Subcutaneous abdominal adipose tissue (tissue), 5 donors: ENCODE results near the gene ZHX3.
"Not testable (repeated sequence)": the region's sequence is repeated elsewhere in the genome, so short reads cannot be mapped to it uniquely, and the experiment has no call there.

Experiments
- H3K27ac ChIP-seq: one replicate; pipeline ENCODE4 v1.7.0; 2013; ENCODE audit warnings: low read depth, mild to moderate bottlenecking, inconsistent platforms, low read length, moderate library complexity
- H3K27me3 ChIP-seq, 5 donors: one replicate each; pipeline ENCODE4 v1.7.0; 2013; ENCODE audit warnings: low read length in 5 of 5, inconsistent platforms in 1 of 5; ENCODE audit not compliant: control insufficient read depth in 5 of 5, insufficient read depth in 4 of 5
- H3K36me3 ChIP-seq, 5 donors: one replicate each; pipeline ENCODE4 v1.7.0; 2013; ENCODE audit warnings: low read length in 5 of 5; ENCODE audit not compliant: control insufficient read depth in 5 of 5, insufficient read depth in 5 of 5
- H3K4me1 ChIP-seq, 5 donors: one replicate each; pipeline ENCODE4 v1.7.0; 2013; ENCODE audit warnings: low read length in 5 of 5, mild to moderate bottlenecking in 3 of 5, moderate library complexity in 1 of 5; ENCODE audit not compliant: control insufficient read depth in 5 of 5, insufficient read depth in 5 of 5
- H3K4me3 ChIP-seq, 5 donors: one replicate each; pipeline ENCODE4 v1.7.0; 2013; ENCODE audit warnings: low read length in 5 of 5, low read depth in 1 of 5
- H3K9ac ChIP-seq, 5 donors: one replicate each; pipeline ENCODE4 v1.7.0; 2013; ENCODE audit warnings: low read length in 5 of 5, mild to moderate bottlenecking in 4 of 5, moderate library complexity in 3 of 5
- H3K9me3 ChIP-seq, 5 donors: one replicate each; pipeline ENCODE4 v1.7.0; 2013; ENCODE audit warnings: low read length in 5 of 5; ENCODE audit not compliant: control insufficient read depth in 5 of 5
- donor health status: healthy.
- donor health status: healthy.
- donor health status: healthy.
- donor health status: healthy.
- donor health status: healthy.

Gene ZHX3

GRCh38 chr20:41316602-41317545 is 657 bp downstream of the ZHX3 start:
- peak overlapping the region; percentile 30 to 95 (median 75) for H3K9ac ChIP-seq
- no peaks in the 10 kb centered on the region for H3K36me3 ChIP-seq
- H3K27ac ChIP-seq, result peak overlapping the region; percentile 84
- H3K27me3 ChIP-seq, result no peaks in the 10 kb centered on the region
- H3K4me3 ChIP-seq, result peak overlapping the region; percentile 75 to 93 (median 86)
- no peaks in the 10 kb centered on the region for H3K9me3 ChIP-seq
- H3K4me1 ChIP-seq, result peaks cover 2 to 49% (median 17%) of the 10 kb centered on the region in 5 donors

GRCh38 chr20:41316051-41316450 is 1.5 kb downstream of the ZHX3 start:
- H3K4me1 ChIP-seq, result peaks cover 2 to 51% (median 17%) of the 10 kb centered on the region in 5 donors
- H3K4me3 ChIP-seq, result peak overlapping the region in 4 of 5 donors; percentile 75 to 93 (median 87)
- peak overlapping the region in 4 of 5 donors; percentile 30 to 95 (median 71) for H3K9ac ChIP-seq
- H3K27me3 ChIP-seq, result no peaks in the 10 kb centered on the region
- H3K36me3 ChIP-seq, result no peaks in the 10 kb centered on the region
- no peaks in the 10 kb centered on the region for H3K9me3 ChIP-seq
- peak overlapping the region; percentile 84 for H3K27ac ChIP-seq

GRCh38 chr20:41314386-41314785 is 3.1 kb downstream of the ZHX3 start:
- Histone ChIP-seq H3K4me1 (peaks cover 0 to 51% (median 25%) of the 10 kb centered on the region in 5 donors), H3K36me3 (no peaks in the 10 kb centered on the region), H3K27ac (peak overlapping the region; percentile 20), H3K9ac (peak overlapping the region in 2 of 5 donors; percentile 4 to 48), H3K4me3 (no peak overlapping the region), H3K27me3 (no peaks in the 10 kb centered on the region), H3K9me3 (no peaks in the 10 kb centered on the region)

- peaks cover 0 to 56% (median 33%) of the 10 kb centered on the region in 5 donors for H3K4me1 ChIP-seq
- H3K27me3 ChIP-seq, H3K27ac ChIP-seq, H3K36me3 ChIP-seq, H3K9ac ChIP-seq, H3K4me3 ChIP-seq, H3K9me3 ChIP-seq: not testable (repeated sequence)
Observed at GRCh38 chr20:41312009-41312408, 5.5 kb downstream of the ZHX3 start.

GRCh38 chr20:41309817-41310216 is 7.7 kb downstream of the ZHX3 start:
- Histone ChIP-seq H3K27ac (no peak overlapping the region), H3K4me1 (peaks cover 0 to 40% (median 21%) of the 10 kb centered on the region in 5 donors), H3K4me3 (no peak overlapping the region), H3K27me3 (no peaks in the 10 kb centered on the region), H3K9ac (no peak overlapping the region), H3K9me3 (no peaks in the 10 kb centered on the region), H3K36me3 (no peaks in the 10 kb centered on the region)

- Histone ChIP-seq H3K4me3 (no peak overlapping the region), H3K27me3 (no peaks in the 10 kb centered on the region), H3K9me3 (no peaks in the 10 kb centered on the region), H3K36me3 (no peaks in the 10 kb centered on the region), H3K4me1 (peaks cover 0 to 40% (median 21%) of the 10 kb centered on the region in 5 donors), H3K27ac (no peak overlapping the region), H3K9ac (no peak overlapping the region)
Observed at GRCh38 chr20:41308726-41309413, 8.7 kb downstream of the ZHX3 start.

GRCh38 chr20:41308290-41308711 is 9.2 kb downstream of the ZHX3 start:
- H3K9ac ChIP-seq, result no peak overlapping the region
- H3K27me3 ChIP-seq, result no peaks in the 10 kb centered on the region
- H3K4me3 ChIP-seq, result no peak overlapping the region
- H3K9me3 ChIP-seq, result no peaks in the 10 kb centered on the region
- no peaks in the 10 kb centered on the region for H3K36me3 ChIP-seq
- peaks cover 0 to 39% (median 21%) of the 10 kb centered on the region in 5 donors for H3K4me1 ChIP-seq
- H3K27ac ChIP-seq, result no peak overlapping the region

GRCh38 chr20:41307021-41307420 is 10.5 kb downstream of the ZHX3 start:
- H3K9me3 ChIP-seq, result no peaks in the 10 kb centered on the region
- H3K4me1 ChIP-seq, result peaks cover 0 to 30% (median 21%) of the 10 kb centered on the region in 5 donors
- H3K9ac ChIP-seq, result no peak overlapping the region
- H3K4me3 ChIP-seq, result no peak overlapping the region
- no peaks in the 10 kb centered on the region for H3K36me3 ChIP-seq
- H3K27me3 ChIP-seq, result no peaks in the 10 kb centered on the region
- H3K27ac ChIP-seq, result no peak overlapping the region

- no peak overlapping the region for H3K4me3 ChIP-seq
- no peaks in the 10 kb centered on the region for H3K9me3 ChIP-seq
- H3K9ac ChIP-seq, result no peak overlapping the region
- H3K4me1 ChIP-seq, result peaks cover 0 to 33% (median 21%) of the 10 kb centered on the region in 5 donors
- H3K27ac ChIP-seq, result no peak overlapping the region
- no peaks in the 10 kb centered on the region for H3K36me3 ChIP-seq
- H3K27me3 ChIP-seq, result no peaks in the 10 kb centered on the region
Observed at GRCh38 chr20:41306061-41306727, 11.3 kb downstream of the ZHX3 start.
